Liver (tissue), 9 donors: ENCODE measurements around the gene ACOT11. TPM values are rescaled to one million over a fixed set of nuclear protein-coding genes. Genes with fewer than 3 reads are reported as not detected.

Experiments
- DNase-seq: peaks from one replicate; pipeline ENCODE4 v3.0.0-alpha.2; 2017; ENCODE audit warnings: low spot score
- H3K27ac ChIP-seq, 2 donors: one replicate each; pipeline ENCODE4 v1.7.0; 2013; ENCODE audit warnings: inconsistent platforms in 2 of 2, low read length in 2 of 2, control low read depth in 1 of 2, low read depth in 1 of 2, mild to moderate bottlenecking in 1 of 2
- H3K27me3 ChIP-seq, 4 donors: one replicate each; pipeline versions ENCODE4 v1.6.1 to v1.7.0; 2013; ENCODE audit warnings: low read length in 3 of 4, inconsistent platforms in 1 of 4, mild to moderate bottlenecking in 1 of 4, moderate library complexity in 1 of 4; ENCODE audit not compliant: control insufficient read depth in 4 of 4, insufficient read depth in 4 of 4
- H3K36me3 ChIP-seq, 4 donors: one replicate each; pipeline versions ENCODE4 v1.6.1 to v1.7.0; 2013; ENCODE audit warnings: low read length in 3 of 4, mild to moderate bottlenecking in 3 of 4, low read depth in 1 of 4, moderate library complexity in 1 of 4; ENCODE audit not compliant: control insufficient read depth in 4 of 4, insufficient read depth in 3 of 4
- H3K4me1 ChIP-seq, 4 donors: one replicate each; pipeline versions ENCODE4 v1.6.1 to v1.7.0; 2013; ENCODE audit warnings: low read length in 3 of 4, mild to moderate bottlenecking in 3 of 4, moderate library complexity in 1 of 4; ENCODE audit not compliant: control insufficient read depth in 4 of 4, insufficient read depth in 4 of 4
- H3K4me3 ChIP-seq, 3 donors: one replicate each; pipeline versions ENCODE4 v1.6.1 to v1.7.0; 2013; ENCODE audit warnings: low read length in 3 of 3, control low read depth in 1 of 3, low read depth in 1 of 3, mild to moderate bottlenecking in 1 of 3
- H3K9ac ChIP-seq, 2 donors: one replicate each; pipeline ENCODE4 v1.7.0; 2013; ENCODE audit warnings: low read length in 2 of 2, mild to moderate bottlenecking in 2 of 2, moderate library complexity in 2 of 2, control low read depth in 1 of 2, low read depth in 1 of 2
- H3K9me3 ChIP-seq, 4 donors: one replicate each; pipeline versions ENCODE4 v1.6.1 to v1.7.0; 2013; ENCODE audit warnings: low read length in 3 of 4; ENCODE audit not compliant: control insufficient read depth in 4 of 4
- EGR1 ChIP-seq, 2 donors: IDR thresholded peaks; 2 replicates each; pipeline ENCODE4 v1.6.1; 2016 to 2018; ENCODE audit warnings: antibody characterized with exemption in 2 of 2, low read depth in 2 of 2
- FOXA2 ChIP-seq: IDR thresholded peaks from 2 replicates; pipeline ENCODE4 v1.6.1; 2016; ENCODE audit warnings: antibody characterized with exemption
- GABPA ChIP-seq, 2 donors: IDR thresholded peaks in 1 of 2; conservative IDR thresholded peaks in 1 of 2; 2 replicates each; pipeline ENCODE4 v1.6.1; 2016; ENCODE audit warnings: antibody characterized with exemption in 2 of 2, mild to moderate bottlenecking in 1 of 2, moderate library complexity in 1 of 2
- HNF4G ChIP-seq: IDR thresholded peaks from 2 replicates; pipeline ENCODE4 v1.6.1; 2016; ENCODE audit warnings: antibody characterized with exemption
- JUND ChIP-seq, 2 donors: IDR thresholded peaks; 2 replicates each; pipeline ENCODE4 v1.6.1; 2016; ENCODE audit warnings: antibody characterized with exemption in 2 of 2
- NR2F2 ChIP-seq: IDR thresholded peaks from 2 replicates; pipeline ENCODE4 v1.6.1; 2016; ENCODE audit warnings: antibody characterized with exemption
- RAD21 ChIP-seq, 2 donors: IDR thresholded peaks; 2 replicates each; pipeline ENCODE4 v1.6.1; 2016; ENCODE audit warnings: antibody characterized with exemption in 2 of 2, mild to moderate bottlenecking in 2 of 2
- RXRA ChIP-seq, 2 donors: IDR thresholded peaks; 2 replicates each; pipeline ENCODE4 v1.6.1; 2017 to 2018; ENCODE audit warnings: antibody characterized with exemption in 2 of 2, mild to moderate bottlenecking in 1 of 2
- SP1 ChIP-seq: IDR thresholded peaks from 2 replicates; pipeline ENCODE4 v1.6.1; 2018; ENCODE audit warnings: antibody characterized with exemption, mild to moderate bottlenecking
- TAF1 ChIP-seq: conservative IDR thresholded peaks from 2 replicates; pipeline ENCODE4 v1.6.1; 2016; ENCODE audit warnings: antibody characterized with exemption, mild to moderate bottlenecking
- YY1 ChIP-seq: IDR thresholded peaks from 2 replicates; pipeline ENCODE4 v1.6.1; 2016; ENCODE audit warnings: antibody characterized with exemption, mild to moderate bottlenecking
- WGBS: extraction: QIAGEN DNeasy Blood & Tissue Kit; methylation state at CpG from one replicate; pipeline ENCODE4 v1.1.7; 2013; 5-methylcytosine and 5-hydroxymethylcytosine counted together
- polyA plus RNA-seq, 2 donors: library from polyadenylated mRNA; stranded (reverse) in 1 of 2; unstranded in 1 of 2; fragments of 200-250 nt in 1 of 2; fragments of >200 nt in 1 of 2; fragmentation: Nextera tagmentation in 1 of 2; extraction: Ambion mirVana in 1 of 2; gene quantifications; one replicate each; pipeline versions ENCODE4 v1.2.1 to v1.2.3, GENCODE V29; 2013 to 2015
- total RNA-seq, 2 donors: library from RNA; depleted of rRNA; stranded (reverse); fragments of >200 nt; gene quantifications; one replicate each; pipeline ENCODE4 v1.2.3, GENCODE V29; 2014
- TF ChIP-seq, protein P1 (sequence below): IDR thresholded peaks from 2 replicates; pipeline ENCODE4 v1.6.1; 2016; ENCODE audit warnings: antibody characterized with exemption
- TF ChIP-seq, protein P2 (sequence below): IDR thresholded peaks from 2 replicates; pipeline ENCODE4 v1.6.1; 2016; ENCODE audit warnings: antibody characterized with exemption
- TF ChIP-seq, protein P3 (sequence below): IDR thresholded peaks from 2 replicates; pipeline ENCODE4 v1.6.1; 2016; ENCODE audit warnings: antibody characterized with exemption, mild to moderate bottlenecking
- TF ChIP-seq, protein P4 (sequence below): fragments of 150-350 bp; IDR thresholded peaks from 2 replicates; pipeline ENCODE4 v1.5.1; 2017; ENCODE audit warnings: improper control_type of control experiment, low read depth, low read length; ENCODE audit not compliant: missing input control
- TF ChIP-seq, protein P5 (sequence below): IDR thresholded peaks from 2 replicates; pipeline ENCODE4 v1.6.1; 2016; ENCODE audit warnings: antibody characterized with exemption
- donor health status: healthy.
- donor health status: healthy.
- donor health status: healthy.
- donor health status: healthy.
- donor health status: healthy.

Gene ACOT11
- total and polyA plus RNA-seq, 4 donors = 0.13 to 1.1 (median 0.50) TPM

DNA sequence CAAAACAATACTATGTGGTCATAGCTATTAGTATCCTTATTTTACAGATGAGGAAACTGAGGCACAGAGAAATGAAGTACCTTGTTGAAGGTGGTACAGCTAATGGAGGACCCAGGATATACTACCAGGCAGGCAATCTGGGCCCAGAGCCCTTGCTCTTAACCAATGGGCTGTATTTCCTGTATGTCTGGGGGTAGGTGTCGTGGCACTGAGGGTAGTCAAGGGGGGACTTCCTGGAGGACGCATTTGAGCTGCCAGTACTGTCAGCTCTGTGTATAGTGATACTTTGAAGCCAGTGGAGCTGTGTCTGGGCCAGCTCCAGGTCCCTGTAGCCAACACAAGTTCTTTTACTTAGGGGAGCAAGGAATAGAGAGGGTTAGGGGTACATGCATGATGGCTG lies 40.3 kb downstream of the ACOT11 start:
- 82% methylated on average over 2 of the region's 2 CpGs for WGBS
- H3K27me3 ChIP-seq = no peaks in the 10 kb centered on the region

More for the DNA sequence above, 40.3 kb downstream of the ACOT11 start:
- H3K27ac ChIP-seq = no peak overlapping the region
- H3K9me3 ChIP-seq = no peaks in the 10 kb centered on the region
- no peak overlapping the region for H3K4me3 ChIP-seq
- H3K4me1 ChIP-seq = peaks cover 1 to 10% (median 4%) of the 10 kb centered on the region in 4 donors
- no peak overlapping the region for H3K9ac ChIP-seq
- TF ChIP-seq RAD21 (IDR thresholded peaks at IDR 0.05) (no peak), TAF1 (no peak), JUND (IDR thresholded peaks at IDR 0.05) (no peak), YY1 (no peak), GABPA (IDR thresholded peaks at IDR 0.05 in 1 of 2, conservative IDR thresholded peaks at IDR 0.05 in 1 of 2) (no peak), NR2F2 (no peak), RXRA (IDR thresholded peaks at IDR 0.05) (no peak), EGR1 (IDR thresholded peaks at IDR 0.05; ENCODE audit: low read depth in 2 of 2) (no peak), SP1 (no peak), HNF4G (no peak), FOXA2 (no peak)
- TF ChIP-seq, protein P1, sequence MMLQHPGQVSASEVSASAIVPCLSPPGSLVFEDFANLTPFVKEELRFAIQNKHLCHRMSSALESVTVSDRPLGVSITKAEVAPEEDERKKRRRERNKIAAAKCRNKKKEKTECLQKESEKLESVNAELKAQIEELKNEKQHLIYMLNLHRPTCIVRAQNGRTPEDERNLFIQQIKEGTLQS = no peak
- TF ChIP-seq, protein P2, sequence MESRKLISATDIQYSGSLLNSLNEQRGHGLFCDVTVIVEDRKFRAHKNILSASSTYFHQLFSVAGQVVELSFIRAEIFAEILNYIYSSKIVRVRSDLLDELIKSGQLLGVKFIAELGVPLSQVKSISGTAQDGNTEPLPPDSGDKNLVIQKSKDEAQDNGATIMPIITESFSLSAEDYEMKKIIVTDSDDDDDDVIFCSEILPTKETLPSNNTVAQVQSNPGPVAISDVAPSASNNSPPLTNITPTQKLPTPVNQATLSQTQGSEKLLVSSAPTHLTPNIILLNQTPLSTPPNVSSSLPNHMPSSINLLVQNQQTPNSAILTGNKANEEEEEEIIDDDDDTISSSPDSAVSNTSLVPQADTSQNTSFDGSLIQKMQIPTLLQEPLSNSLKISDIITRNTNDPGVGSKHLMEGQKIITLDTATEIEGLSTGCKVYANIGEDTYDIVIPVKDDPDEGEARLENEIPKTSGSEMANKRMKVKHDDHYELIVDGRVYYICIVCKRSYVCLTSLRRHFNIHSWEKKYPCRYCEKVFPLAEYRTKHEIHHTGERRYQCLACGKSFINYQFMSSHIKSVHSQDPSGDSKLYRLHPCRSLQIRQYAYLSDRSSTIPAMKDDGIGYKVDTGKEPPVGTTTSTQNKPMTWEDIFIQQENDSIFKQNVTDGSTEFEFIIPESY = no peak
- TF ChIP-seq, protein P3, sequence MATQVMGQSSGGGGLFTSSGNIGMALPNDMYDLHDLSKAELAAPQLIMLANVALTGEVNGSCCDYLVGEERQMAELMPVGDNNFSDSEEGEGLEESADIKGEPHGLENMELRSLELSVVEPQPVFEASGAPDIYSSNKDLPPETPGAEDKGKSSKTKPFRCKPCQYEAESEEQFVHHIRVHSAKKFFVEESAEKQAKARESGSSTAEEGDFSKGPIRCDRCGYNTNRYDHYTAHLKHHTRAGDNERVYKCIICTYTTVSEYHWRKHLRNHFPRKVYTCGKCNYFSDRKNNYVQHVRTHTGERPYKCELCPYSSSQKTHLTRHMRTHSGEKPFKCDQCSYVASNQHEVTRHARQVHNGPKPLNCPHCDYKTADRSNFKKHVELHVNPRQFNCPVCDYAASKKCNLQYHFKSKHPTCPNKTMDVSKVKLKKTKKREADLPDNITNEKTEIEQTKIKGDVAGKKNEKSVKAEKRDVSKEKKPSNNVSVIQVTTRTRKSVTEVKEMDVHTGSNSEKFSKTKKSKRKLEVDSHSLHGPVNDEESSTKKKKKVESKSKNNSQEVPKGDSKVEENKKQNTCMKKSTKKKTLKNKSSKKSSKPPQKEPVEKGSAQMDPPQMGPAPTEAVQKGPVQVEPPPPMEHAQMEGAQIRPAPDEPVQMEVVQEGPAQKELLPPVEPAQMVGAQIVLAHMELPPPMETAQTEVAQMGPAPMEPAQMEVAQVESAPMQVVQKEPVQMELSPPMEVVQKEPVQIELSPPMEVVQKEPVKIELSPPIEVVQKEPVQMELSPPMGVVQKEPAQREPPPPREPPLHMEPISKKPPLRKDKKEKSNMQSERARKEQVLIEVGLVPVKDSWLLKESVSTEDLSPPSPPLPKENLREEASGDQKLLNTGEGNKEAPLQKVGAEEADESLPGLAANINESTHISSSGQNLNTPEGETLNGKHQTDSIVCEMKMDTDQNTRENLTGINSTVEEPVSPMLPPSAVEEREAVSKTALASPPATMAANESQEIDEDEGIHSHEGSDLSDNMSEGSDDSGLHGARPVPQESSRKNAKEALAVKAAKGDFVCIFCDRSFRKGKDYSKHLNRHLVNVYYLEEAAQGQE = no peak
- TF ChIP-seq, protein P4, sequence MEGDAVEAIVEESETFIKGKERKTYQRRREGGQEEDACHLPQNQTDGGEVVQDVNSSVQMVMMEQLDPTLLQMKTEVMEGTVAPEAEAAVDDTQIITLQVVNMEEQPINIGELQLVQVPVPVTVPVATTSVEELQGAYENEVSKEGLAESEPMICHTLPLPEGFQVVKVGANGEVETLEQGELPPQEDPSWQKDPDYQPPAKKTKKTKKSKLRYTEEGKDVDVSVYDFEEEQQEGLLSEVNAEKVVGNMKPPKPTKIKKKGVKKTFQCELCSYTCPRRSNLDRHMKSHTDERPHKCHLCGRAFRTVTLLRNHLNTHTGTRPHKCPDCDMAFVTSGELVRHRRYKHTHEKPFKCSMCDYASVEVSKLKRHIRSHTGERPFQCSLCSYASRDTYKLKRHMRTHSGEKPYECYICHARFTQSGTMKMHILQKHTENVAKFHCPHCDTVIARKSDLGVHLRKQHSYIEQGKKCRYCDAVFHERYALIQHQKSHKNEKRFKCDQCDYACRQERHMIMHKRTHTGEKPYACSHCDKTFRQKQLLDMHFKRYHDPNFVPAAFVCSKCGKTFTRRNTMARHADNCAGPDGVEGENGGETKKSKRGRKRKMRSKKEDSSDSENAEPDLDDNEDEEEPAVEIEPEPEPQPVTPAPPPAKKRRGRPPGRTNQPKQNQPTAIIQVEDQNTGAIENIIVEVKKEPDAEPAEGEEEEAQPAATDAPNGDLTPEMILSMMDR = no peak
- TF ChIP-seq, protein P5, sequence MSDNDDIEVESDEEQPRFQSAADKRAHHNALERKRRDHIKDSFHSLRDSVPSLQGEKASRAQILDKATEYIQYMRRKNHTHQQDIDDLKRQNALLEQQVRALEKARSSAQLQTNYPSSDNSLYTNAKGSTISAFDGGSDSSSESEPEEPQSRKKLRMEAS = no peak
- DNase-seq = no peak
- H3K36me3 ChIP-seq = no peaks in the 10 kb centered on the region
